Breast epithelium (tissue), 4 donors: Measurements from ENCODE around the gene CXCL3. TPM values are rescaled to one million over a fixed set of nuclear protein-coding genes. Genes with fewer than 3 reads are reported as not detected.

Source experiments
- DNase-seq, 2 donors: peaks; one replicate each; pipeline ENCODE4 v3.0.0-alpha.2; 2019; ENCODE audit warnings: low spot score in 2 of 2
- H3K27ac ChIP-seq, 2 donors: fragments of 200-600 bp; sonication (generic) in 1 of 2; one replicate each; pipeline ENCODE4 v1.5.1; 2016 to 2019; ENCODE audit warnings: mild to moderate bottlenecking in 1 of 2
- H3K27me3 ChIP-seq, 2 donors: fragments of 200-600 bp; sonication (generic) in 1 of 2; one replicate each; pipeline versions ENCODE4 v1.5.1 to v1.6.0; 2017 to 2019; ENCODE audit warnings: control low read depth in 1 of 2, mild to moderate bottlenecking in 1 of 2
- H3K36me3 ChIP-seq: fragments of 200-600 bp; one replicate; pipeline ENCODE4 v1.5.1; 2019
- H3K4me1 ChIP-seq, 2 donors: fragments of 200-600 bp; sonication (generic); one replicate each; pipeline ENCODE4 v1.5.1; 2016 to 2019; ENCODE audit warnings: control low read depth in 1 of 2
- H3K4me3 ChIP-seq, 3 donors: fragments of 200-600 bp; sonication (generic); 1 replicate in 2 of 3; 2 replicates in 1 of 3; pipeline ENCODE4 v1.5.1; 2016 to 2019; ENCODE audit warnings: mild to moderate bottlenecking in 3 of 3, moderate library complexity in 2 of 3
- H3K9me3 ChIP-seq, 2 donors: fragments of 200-600 bp; sonication (generic) in 1 of 2; one replicate each; pipeline ENCODE4 v1.5.1; 2016 to 2019; ENCODE audit warnings: control low read depth in 1 of 2
- CTCF ChIP-seq, 3 donors: fragments of 450-650 bp; IDR thresholded peaks; one replicate each; pipeline ENCODE4 v1.5.1; 2016 to 2017; ENCODE audit warnings: antibody characterized with exemption in 3 of 3, mild to moderate bottlenecking in 3 of 3, moderate library complexity in 3 of 3
- POLR2A ChIP-seq: fragments of 450-650 bp; IDR thresholded peaks from one replicate; pipeline ENCODE4 v1.6.1; 2016; ENCODE audit warnings: antibody characterized with exemption, mild to moderate bottlenecking, moderate library complexity
- POLR2AphosphoS5 ChIP-seq, 3 donors: sonication (generic); formaldehyde crosslinking; IDR thresholded peaks; one replicate each; pipeline ENCODE4 v1.6.1; 2017; ENCODE audit warnings: antibody characterized with exemption in 3 of 3
- intact Hi-C: fragments of 100-400 bp; cut with DNase I; formaldehyde crosslinking; loops from one replicate; pipeline ENCODE4 v1.15.1; 2023; ENCODE audit warnings: low total_unique reads
- total RNA-seq, 3 donors: library from RNA; depleted of rRNA; stranded (reverse); fragments of >200 nt; gene quantifications; one replicate each; pipeline ENCODE4 v1.1.0, GENCODE V29; 2016

The CXCL3 gene
- total RNA-seq, 3 donors from 2014 or later: 0.64 to 5.6 (median 1.3) TPM

- no peak overlapping the region for H3K4me3 ChIP-seq
- TF ChIP-seq POLR2A (no peak), POLR2AphosphoS5 (IDR thresholded peaks at IDR 0.05) (no peak), CTCF (IDR thresholded peaks at IDR 0.05) (no peak)
- intact Hi-C loops: no loop called here
- DNase-seq: no peak
- H3K27me3 ChIP-seq: no peaks in the 10 kb centered on the region
- no peaks in the 10 kb centered on the region for H3K36me3 ChIP-seq
- no peak overlapping the region for H3K27ac ChIP-seq
- H3K9me3 ChIP-seq: peaks cover 0 to 4% of the 10 kb centered on the region in 2 donors
- H3K4me1 ChIP-seq: no peaks in the 10 kb centered on the region
These were observed 7.3 kb upstream of the CXCL3 start for GRCh38 chr4:74045772-74046171.

GRCh38 chr4:74045247-74045646 is 6.8 kb upstream of the CXCL3 start:
- intact Hi-C loops: no loop called here

GRCh38 chr4:74044677-74045076 is 6.2 kb upstream of the CXCL3 start:
- Histone ChIP-seq H3K27ac (no peak overlapping the region), H3K36me3 (no peaks in the 10 kb centered on the region), H3K27me3 (no peaks in the 10 kb centered on the region), H3K4me1 (no peaks in the 10 kb centered on the region), H3K4me3 (no peak overlapping the region), H3K9me3 (peaks cover 0 to 4% of the 10 kb centered on the region in 2 donors)
- intact Hi-C loops: no loop called here
- DNase-seq: no peak
- TF ChIP-seq POLR2AphosphoS5 (IDR thresholded peaks at IDR 0.05): no peak
- no peak for TF ChIP-seq POLR2A
- no peak for TF ChIP-seq CTCF (IDR thresholded peaks at IDR 0.05)

More at GRCh38 chr4:74045247-74045646, 6.8 kb upstream of the CXCL3 start:
- peaks cover 0 to 4% of the 10 kb centered on the region in 2 donors for H3K9me3 ChIP-seq
- DNase-seq: no peak
- TF ChIP-seq POLR2AphosphoS5 (IDR thresholded peaks at IDR 0.05) (no peak), POLR2A (no peak), CTCF (IDR thresholded peaks at IDR 0.05) (no peak)
- no peak overlapping the region for H3K27ac ChIP-seq
- H3K4me1 ChIP-seq: no peaks in the 10 kb centered on the region
- no peaks in the 10 kb centered on the region for H3K27me3 ChIP-seq
- no peak overlapping the region for H3K4me3 ChIP-seq
- no peaks in the 10 kb centered on the region for H3K36me3 ChIP-seq

- H3K27me3 ChIP-seq: no peaks in the 10 kb centered on the region
- H3K4me1 ChIP-seq: no peaks in the 10 kb centered on the region
- peaks cover 0 to 4% of the 10 kb centered on the region in 2 donors for H3K9me3 ChIP-seq
- intact Hi-C loops: no loop called here
- no peak overlapping the region for H3K4me3 ChIP-seq
- no peaks in the 10 kb centered on the region for H3K36me3 ChIP-seq
- no peak for TF ChIP-seq CTCF (IDR thresholded peaks at IDR 0.05)
- TF ChIP-seq POLR2AphosphoS5 (IDR thresholded peaks at IDR 0.05): no peak
- no peak for TF ChIP-seq POLR2A
- no peak overlapping the region for H3K27ac ChIP-seq
- DNase-seq: no peak
These were observed 4.2 kb upstream of the CXCL3 start for GRCh38 chr4:74042681-74043080.

- TF ChIP-seq POLR2AphosphoS5 (IDR thresholded peaks at IDR 0.05) (no peak), CTCF (IDR thresholded peaks at IDR 0.05) (no peak), POLR2A (no peak)
- Histone ChIP-seq H3K27me3 (no peaks in the 10 kb centered on the region), H3K4me3 (no peak overlapping the region), H3K36me3 (no peaks in the 10 kb centered on the region), H3K27ac (no peak overlapping the region), H3K9me3 (no peaks in the 10 kb centered on the region), H3K4me1 (no peaks in the 10 kb centered on the region)
- no peak for DNase-seq
- intact Hi-C loops: no loop called here
These were observed 2.9 kb upstream of the CXCL3 start for GRCh38 chr4:74041418-74041817.
